ENCODE measurements around the gene ELOVL4.

ELOVL4 gene

DNA sequence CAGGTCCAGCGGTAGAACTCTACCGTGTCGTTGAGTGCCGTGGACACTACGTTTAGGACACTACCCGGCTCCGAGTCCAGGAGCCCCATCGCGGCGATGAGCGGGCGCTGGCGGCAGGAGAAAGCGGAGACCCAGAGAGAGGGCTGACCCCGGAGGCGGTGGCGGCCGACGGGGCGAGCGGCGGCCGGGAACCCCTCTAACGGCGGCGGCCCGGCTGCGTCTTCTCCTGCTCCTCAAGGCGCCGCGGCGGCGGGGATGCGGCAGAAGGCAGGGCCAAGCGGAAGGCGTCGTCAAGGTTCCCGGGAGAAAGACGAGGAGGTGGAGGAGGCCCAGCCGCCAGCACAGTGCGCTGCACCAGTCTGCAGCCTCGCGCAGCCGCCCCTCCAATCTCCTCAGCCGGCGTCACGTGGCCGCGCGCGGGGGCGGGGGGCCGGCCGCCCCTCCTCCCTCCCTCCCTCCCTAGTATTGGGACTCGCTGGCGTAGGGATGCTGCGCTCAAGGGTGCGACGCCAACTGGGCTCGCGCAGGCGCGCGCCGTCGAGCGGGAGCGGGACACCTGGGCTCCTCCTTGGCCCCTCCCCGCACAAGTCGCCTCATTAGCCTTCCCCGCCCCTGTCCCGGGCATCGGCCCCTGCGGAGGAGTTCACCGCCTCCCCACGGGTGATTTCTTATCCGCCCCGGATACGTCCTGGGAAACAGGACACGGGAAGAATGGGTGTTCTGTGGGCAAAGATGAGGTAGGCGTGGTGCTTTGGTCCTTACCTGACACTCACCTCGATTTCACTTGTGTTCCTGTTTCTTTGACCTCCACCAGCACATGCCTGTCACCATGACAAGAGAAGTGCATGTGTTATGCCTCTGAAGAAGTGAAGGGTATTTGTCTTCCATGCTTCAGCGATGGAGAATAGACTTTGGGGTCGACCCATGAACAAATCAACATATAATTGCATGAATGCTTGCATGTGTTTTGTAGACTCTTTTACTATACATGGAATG lies at the start of gene ELOVL4:
Gene ELOVL4, minus strand, starts transcription at position 363 of the 996 bp plus-strand sequence. Its CDS starts 274 bp downstream, at position 89.
- DNase-seq: peak; percentile 91

DNA sequence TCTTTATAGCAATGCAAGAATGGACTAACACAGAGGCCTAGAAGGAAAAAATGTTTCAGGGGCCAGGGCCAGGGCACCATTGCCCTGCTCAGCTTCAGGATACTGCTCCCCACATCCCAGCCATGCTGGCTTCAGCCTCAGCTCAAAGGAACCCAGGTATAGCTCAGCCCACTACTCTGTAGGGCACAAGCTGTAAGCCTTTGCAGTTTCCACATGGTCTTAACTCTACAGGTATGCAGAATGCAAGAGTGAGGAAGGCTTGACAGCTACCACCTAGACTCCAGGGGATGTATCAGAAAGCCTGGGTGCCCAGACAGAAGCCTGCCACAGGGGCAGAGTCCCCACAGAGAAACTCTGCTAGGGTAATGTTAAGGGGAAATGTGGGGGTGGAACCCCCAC lies 46.6 kb upstream of the ELOVL4 start:
- no peak for DNase-seq

DNA sequence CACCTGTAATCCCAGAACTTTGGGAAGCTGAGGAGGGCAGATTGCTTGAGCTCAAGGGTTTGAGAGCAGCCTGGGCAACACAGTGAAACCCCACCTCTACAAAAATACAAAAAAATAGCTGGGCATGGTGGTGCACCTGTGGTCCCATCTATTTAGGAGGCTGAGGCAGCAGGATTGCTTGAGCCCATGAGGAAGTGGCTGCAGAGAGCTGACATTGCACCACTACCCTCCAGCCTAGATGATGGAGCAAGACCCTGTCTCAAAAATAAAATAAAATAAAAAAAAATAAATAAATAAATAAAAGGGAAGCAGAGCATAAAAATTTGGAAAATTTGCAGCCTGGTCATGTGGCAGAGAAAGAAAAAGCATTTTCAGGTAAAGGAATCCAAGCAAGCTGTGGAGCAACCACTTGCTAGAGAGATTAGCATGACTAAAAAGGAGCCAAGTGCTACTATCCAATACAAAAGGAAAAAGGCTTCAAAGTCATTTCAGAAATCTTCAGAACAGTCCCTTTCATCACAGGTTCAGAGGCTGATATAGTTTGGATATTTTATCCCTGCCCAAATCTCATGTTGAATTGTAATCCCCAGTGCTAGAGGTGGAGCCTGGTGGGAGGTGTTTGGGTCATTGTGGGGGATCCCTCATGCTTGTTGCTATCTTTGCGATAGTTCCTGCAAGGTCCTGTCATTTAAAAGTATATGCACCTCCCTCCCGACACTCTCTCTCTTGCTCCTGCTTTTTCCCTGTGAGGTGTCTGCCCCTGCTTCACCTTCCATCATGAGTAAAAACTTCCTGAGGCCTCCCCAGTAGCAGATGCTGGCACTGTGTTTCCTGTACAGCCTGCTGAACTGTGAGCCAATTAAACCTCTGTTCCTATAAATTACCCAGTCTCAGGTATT lies 45.9 kb upstream of the ELOVL4 start:
- no peak for DNase-seq

DNA sequence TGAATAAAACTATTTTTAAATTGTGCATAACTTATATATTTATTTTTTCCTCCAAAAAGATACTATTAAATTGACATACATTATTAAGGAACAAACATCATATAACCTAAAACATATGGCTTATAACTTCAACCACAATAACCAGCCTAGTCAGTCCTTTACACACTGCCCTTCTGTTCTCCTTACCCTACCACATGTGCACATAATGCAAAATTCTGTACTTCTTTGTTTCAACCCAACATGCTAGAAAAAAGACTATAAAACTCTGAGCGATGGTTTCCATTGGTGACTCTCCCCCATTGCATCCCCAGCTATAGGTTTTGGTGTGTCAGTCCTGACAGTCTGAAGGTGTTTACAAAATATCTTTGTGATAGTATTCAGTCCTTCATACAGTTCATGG lies 42.3 kb upstream of the ELOVL4 start:
- no peak for DNase-seq

DNA sequence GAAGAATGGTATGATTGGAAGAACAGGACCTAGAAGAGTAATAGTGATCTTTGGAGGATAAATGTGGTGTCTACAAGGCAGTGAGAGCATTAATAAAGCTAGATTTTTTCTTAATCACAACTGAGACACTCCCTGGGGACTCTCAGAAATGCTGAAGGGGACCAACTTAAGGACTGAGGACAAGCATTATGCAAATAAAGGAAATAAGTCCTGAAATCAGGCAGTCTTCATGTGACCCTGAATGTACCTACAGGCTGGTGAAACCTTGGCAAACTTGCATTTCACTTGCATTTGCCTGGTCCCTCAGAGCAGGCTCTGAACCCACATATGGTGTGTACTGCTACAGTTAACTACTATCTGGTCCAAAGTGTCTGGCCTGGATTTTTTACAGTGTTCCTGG lies 37.8 kb upstream of the ELOVL4 start:
- DNase-seq: no peak

DNA sequence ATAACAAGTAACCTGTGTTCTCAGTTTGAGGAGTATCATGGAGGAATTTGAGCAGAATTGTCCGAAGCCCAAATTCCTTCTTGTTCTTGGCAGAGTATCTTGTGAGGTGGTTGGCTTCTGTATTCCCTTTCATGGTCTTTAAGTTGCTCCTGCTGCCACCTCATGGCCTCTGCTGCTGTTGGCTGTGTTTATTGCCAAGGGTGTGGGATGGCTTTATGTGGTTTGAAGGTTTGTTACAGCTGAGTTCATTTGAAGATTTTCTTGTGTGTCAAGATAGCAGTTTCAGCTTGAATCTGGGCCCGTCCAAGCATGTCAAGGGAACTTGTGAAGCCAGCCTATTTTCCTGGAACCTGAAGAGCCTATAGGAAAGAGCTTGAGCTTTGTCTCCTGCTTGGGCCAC lies 36.9 kb upstream of the ELOVL4 start:
- DNase-seq: no peak

DNA sequence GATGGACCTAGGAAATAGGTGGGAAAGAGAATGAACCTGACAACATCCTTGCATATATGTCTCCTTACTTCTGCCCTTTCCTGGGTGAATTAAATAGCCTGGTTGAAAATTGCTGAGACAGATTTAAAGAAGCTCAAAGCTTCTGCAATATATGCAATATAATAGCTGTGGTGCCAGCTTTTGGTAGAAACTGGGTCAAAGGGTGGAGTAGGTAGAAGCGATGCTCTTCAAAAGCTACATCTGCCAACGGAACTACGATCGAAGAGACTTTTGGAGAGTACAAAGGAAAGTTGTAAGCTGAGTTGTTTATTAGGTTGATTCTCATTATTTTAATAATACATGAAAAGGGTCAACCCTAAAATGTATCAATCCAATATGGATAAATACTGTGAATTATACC lies 34.3 kb upstream of the ELOVL4 start:
- no peak for DNase-seq

DNA sequence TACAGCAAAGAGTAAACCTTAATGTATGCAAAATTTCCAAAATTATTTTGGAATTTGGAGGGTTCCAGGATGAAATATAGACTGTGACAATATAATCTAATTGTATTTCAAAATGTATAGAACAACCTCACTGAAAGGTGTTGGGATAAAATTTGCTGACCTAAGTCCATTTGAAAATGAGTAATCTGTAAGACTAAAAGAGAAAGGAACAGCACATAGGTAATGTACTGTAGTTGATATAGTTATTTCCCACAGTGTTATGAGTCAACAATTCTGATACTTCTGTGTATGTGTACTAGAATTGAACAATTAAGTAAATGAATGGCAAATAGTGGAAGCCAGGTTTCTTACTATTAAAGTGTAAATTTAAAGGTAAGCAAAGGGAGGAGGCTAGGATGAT lies 23.8 kb upstream of the ELOVL4 start:
- no peak for DNase-seq

DNA sequence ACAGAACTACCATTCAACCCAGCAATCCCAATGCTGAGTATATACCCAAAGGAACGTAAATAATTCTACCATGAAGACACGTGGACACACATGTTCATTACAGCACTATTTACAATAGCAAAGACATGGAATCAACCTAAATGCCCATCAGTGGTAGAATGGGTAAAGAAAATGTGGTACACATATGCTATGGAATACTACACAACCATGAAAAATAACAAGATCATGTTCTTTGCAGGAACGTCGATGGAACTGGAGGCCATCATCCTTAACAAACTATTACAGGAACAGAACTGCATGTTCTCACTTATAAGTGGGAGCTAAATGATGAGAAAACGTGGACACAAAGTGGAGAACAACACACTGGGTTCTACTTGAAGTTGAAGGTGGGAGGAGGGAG lies 22.4 kb upstream of the ELOVL4 start:
- no peak for DNase-seq

DNA sequence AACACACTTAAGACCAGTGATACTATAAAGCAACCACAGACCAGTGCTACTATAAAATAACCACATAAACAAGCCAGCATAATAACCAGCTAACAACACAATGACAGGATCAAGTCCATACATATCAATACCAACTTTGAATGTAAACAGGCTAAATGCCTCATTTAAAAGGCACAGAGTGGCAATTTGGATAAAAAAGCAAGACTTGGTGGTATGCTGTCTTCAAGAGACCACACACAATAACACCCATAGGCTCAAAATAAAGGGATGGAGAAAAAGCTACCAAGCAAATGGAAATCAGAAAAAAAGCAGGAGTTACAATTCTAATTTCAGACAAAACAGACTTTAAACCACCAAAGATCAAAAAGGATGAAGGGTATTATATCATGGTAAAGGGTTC lies 19.8 kb upstream of the ELOVL4 start:
- no peak for DNase-seq

DNA sequence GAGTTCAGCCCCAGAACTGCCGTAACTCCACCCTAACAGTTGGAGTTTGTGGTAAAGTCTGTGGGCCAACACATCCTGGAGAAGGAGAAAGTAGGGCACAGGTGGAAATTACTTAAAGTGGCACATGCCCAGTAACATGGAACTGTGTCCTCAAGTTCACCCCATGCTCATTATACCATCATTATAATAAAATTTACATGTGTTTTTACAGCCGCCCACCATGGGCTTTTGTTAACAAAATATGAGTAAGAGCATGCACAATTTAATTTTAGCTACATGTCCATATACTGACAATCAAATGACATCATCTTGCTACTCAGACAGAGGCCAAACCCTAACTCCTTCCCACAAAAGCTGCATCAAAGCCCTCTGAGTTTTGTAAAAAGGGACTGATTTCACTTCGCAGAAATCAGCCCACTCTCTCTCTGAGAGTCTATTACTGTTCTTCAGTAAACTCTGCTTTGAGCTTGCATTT lies 17.3 kb upstream of the ELOVL4 start:
- no peak for DNase-seq

DNA sequence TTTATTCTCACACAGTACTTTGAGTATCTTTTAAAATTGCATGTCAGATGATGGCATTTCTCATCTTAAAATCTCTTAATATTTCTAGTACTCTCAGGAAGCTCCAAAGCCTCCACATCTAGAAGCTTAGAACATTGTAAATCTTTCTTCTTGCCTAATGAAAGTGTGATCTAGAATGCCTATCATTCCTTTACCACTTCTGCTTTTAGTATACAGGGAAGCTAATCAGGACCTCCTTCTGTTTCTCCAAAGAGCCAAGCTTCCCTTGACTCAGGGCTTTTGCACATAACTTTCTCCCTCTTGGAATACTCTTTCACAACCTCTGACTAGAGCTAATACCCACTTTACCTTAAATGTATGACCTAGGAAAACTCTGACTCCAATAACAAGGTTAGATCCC lies 7.5 kb upstream of the ELOVL4 start:
- no peak for DNase-seq

DNA sequence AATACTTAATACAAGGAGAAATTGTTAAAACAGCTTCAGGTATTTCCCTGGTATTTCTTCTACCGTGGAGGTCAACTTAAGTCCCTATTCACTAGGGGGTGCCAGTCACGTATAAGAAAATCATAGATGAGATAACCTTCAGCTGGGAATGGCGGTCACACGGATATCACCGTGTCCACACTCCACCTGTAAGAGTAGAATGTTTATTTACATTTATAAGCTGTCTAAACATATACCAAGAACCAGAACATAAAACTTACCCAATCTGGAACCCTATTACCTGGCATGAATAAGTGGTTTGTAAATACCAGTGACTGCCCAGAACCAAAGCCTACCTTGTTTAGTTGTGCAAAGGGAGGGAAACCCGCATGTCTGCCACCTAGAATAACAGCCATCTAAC lies 1.9 kb upstream of the ELOVL4 start:
- DNase-seq: peak; percentile 75

DNA sequence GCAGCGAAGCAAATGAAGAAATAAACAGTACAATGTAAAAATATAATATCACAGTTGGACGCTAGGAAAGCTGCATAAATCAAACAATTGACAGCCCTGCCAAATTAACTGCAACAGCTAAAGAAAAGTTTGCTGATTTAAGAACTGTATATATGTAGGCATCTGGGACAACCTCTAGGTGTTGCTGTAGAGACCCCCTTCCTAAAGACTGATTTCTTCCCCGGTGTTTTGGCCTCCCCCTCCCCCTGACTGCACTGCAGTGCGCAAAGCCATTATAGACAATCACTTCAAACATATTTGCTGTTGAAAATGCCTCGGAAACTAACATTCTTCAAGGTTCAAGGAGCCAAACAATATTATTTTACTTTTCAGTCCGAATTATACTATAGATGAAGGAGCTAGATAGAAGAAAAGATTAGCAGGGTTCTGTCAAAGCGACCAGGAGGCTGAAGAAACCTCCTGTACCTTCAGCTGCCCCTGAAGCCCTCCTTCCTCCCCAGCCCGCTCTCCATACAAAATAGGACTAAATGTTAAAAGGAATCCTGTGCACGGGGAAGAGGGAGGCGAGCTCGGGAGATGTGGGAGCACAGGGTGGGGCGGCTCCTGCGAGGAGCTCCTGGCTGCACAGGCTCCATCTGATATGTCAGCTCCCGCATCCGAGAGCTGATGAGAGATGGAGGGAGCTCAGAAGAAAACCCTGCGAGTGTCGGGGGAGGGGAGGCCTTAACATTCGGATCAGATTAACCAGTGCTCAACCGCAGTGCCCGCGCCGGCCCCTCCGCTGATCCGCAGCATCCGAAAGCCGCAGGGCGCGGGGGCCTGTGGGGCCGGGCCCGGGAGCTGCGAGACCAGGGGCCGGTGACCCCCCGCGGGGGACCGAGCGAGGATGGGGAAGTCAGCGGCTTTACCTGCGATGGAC lies 822 bp downstream of the ELOVL4 start:
- peak; percentile 71 for DNase-seq

DNA sequence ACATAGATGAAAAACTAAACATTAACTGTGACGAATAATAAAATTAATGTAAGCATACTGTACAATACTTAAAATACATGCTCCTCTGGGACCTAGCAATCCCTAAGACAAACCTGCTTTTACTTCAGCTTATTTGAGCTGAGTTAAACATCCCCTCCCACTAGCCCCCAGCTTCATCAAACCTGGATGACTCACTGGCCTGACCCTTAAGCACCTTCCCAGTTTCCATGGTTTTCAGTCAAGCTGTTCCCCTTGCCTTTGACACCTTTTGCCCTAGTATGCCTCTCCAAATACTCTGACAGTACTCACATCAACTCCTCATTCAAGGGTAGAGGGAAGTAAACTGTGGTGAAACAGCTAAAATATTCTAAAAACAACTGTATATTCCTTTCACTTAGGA lies 4.2 kb downstream of the ELOVL4 start:
- DNase-seq: no peak

DNA sequence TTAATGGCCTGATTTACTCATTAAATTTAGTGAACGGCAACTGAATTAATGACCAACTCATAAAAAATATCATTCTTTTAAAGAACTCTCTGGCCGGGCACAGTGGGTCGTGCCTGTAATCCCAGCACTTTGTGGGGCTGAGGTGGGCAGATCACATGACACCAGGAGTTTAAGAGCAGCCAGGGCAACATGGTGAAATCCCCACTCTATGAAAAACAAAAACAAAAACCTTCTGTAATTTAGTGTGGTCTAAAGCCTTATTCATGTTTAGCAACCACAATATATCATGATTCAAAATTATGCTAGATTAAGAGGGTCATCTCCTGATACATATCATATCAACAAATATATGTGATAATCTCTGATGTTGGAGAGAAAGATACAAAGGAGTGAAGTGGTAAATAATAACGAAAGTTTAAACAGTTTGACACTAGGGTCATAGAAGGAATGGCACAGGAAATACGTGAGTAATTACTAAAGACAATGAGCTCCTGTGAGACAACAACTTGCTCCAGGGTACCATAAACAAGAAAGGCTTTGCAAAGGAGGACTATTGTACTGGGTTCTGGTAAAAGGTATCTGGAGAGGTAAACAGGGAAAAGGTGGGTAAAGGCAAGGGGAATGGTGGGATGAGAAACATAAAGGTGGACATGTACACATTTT lies 5.7 kb downstream of the ELOVL4 start:
- DNase-seq: no peak

DNA sequence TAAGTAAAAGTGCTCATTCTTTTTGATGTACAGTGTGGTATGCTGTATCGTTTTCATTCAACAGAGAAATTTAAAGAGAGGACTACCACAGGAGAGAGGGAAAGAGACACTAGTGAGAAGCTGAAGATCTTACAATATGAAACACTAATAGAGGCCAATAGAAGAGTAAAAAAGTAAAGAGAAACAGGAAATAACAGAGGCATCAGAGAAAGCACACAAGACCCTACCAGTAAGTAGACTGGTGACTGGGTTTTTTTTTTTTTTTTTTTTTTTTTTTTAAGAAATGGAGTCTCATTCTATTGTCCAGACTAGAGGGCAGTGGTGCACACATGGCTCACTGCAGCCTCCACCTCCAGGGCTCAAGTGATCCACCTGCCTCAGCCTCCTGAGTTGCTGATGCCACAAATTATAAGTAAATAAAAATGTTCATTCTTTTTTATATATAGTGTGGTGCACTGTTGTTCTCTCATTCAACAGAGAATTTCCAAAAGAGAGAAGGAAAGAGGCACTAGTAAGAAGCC lies 18.8 kb downstream of the ELOVL4 start:
- no peak for DNase-seq

DNA sequence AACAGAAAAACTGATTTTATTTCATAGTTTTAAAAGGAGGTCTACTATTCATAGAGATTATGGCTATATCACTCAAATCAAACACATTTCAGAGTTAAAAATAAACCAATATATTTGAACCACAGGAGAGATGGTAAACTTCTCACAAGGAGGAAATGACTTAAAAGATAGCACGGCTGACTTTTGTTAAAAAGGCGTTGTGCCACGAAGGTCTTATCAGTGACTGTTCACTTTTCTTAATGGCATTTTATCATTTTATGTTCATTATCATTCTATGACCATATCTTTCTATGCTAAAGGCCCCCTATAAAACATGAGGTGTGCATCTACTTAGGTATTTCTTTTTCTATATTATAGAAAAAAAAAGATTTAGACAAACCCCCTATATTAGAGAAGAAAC lies 19.6 kb downstream of the ELOVL4 start:
- DNase-seq: no peak

DNA sequence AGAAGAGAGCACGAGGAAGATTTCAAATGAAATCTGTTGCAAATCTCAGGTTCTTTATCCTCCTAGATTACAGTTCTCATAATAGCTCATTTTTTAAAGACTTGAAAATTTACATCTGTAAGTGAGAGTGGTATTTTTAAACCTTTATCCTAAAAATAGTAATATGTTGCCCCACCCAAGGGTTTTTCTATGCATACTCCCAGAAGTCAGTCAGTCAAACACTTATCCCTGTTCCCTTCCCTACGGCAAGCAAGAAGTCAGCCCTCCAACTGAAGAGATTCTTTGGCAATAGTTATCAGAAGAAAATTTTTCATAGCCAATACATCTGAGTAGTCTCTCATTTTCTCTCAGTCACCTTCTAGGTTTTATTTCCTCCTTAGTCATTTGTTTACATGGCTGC lies 24.1 kb downstream of the ELOVL4 start:
- DNase-seq: no peak

DNA sequence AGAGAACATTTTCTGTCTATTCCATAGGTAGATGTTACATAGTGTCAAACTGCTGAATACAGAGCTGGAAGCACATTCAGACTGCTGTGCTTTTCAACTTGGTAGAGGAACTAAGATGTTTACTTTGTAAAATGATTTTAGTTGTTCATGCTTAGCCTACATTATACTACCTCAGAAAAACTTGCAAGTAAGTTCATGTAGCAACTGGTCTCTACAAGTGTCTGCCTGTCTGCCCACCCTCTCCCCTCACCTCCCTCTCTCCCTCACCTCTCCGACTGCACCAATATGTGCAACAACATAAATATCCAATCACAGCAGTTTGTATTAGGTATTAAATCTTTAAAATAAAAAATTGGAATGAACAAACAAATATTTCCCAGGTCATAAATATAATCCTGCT lies 25.3 kb downstream of the ELOVL4 start:
- DNase-seq: no peak

DNA sequence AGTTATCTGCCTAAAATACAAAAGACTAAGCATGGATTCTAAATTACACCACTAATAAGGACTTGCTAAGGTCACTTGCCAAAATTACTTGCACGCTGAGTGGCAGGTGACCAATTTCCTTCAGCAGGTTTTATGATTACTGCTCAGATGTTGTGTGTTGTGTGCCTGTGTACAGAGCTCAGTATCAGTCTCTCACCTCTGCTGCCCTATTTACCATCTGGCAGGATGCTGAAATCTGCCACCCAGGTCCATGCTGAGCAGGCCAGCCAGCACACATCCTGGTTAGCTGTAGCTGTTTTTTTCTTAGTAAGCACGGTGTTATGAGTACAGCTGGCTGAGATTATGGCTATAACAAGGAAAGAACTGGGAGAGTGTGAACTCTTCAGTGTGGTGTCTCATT lies 34.0 kb downstream of the ELOVL4 start:
- no peak for DNase-seq

DNA sequence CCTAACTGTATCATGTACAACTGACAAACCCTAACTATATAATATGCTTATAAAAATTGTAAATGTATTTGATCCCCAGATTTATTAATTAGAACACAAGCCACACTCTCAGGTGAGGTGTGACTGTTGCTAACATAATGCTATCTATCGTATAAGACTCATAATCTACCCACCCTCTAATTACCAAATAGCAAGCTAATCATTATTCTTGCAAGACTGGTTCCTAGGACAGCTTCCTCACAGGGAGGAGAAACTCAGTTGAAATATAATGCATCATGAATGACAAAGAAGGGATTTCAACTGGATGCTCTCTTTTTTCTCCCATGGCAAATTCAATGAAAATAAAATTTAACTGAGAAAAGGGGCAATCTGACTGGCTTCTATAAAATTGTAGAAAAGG lies 35.4 kb downstream of the ELOVL4 start:
- no peak for DNase-seq

Data from NCI-H1105 treated with DMSO at 0.1 percent for 48 hours (cell line).